ENCODE measurements around the gene MCL1. TPM values are rescaled to one million over a fixed set of nuclear protein-coding genes. Genes with fewer than 3 reads are reported as not detected.

MCL1 gene
- total RNA-seq, 2 donors from 2014 or later = 96.7 to 146 TPM

GRCh38 chr1:150550222-150551050 lies 29.0 kb downstream of the MCL1 start:
- peak; percentile 86 for DNase-seq (ENCODE audit: low spot score)
- H3K27ac ChIP-seq = peak overlapping the region; percentile 85 to 92
- H3K4me3 ChIP-seq = peak overlapping the region; percentile 64 to 65
- H3K36me3 ChIP-seq = peaks cover 18% of the 10 kb centered on the region
- no peaks in the 10 kb centered on the region for H3K9me3 ChIP-seq
- TF ChIP-seq CTCF (IDR thresholded peaks at IDR 0.05) = no peak
- no peaks in the 10 kb centered on the region for H3K27me3 ChIP-seq
- H3K4me1 ChIP-seq = peaks cover 0 to 53% of the 10 kb centered on the region in 2 donors

GRCh38 chr1:150549496-150550221 lies 29.8 kb downstream of the MCL1 start:
- peaks cover 10% of the 10 kb centered on the region for H3K36me3 ChIP-seq
- peak in 1 of 2 donors; percentile 10 for TF ChIP-seq CTCF (IDR thresholded peaks at IDR 0.05)
- H3K4me3 ChIP-seq = peak overlapping the region; percentile 64 to 65
- H3K4me1 ChIP-seq = peaks cover 0 to 53% of the 10 kb centered on the region in 2 donors
- H3K27me3 ChIP-seq = no peaks in the 10 kb centered on the region
- no peak for DNase-seq (ENCODE audit: low spot score)
- H3K27ac ChIP-seq = peak overlapping the region; percentile 85 to 92
- H3K9me3 ChIP-seq = no peaks in the 10 kb centered on the region

DNA sequence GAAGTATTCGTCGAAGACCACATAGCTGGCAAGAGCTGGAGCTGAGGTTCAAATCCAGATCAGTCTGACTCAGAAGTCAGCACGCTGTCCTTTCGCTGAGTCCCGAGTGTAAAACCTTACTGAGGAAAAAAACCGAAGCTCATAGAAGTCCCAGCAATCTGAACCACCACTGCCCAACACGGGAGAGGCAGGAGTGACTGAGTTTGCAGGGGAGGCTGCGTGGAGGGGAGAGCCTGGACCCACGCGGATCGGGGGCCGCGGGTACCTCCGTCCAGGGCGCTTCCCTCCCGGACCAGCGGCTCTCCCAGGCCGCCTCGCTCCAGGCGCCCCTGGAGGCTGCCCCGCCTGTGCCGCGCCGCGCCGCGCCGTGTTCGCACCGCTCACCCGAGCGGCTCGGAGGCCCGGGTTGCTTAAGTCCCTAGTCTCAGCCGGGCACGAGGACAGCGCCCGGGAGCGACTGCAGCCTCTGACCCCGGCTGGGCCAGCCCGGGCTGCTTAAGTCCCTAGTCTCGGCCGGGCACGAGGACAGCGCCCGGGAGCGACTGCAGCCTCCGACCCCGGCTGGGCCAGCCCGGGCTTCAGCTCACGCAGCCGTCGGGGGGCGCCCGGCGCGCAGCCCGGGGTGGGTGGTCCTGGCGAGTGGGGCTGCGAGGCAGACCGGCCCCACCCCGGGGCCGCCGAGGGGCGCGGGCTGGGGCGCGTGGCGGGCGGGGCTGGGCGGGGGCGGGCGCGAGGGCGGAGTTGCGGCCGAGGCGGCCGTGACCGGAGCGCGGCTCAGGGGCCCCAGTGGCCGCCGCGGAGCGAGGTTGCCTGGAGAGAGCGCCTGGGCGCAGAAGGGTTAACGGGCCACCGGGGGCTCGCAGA lies 30.5 kb downstream of the MCL1 start, which contains the start of gene ADAMTSL4:
ADAMTSL4 (plus strand) TSS at position 777 of the 864 bp plus-strand sequence. CDS start 2,881 bp downstream, outside the sequence.
- Histone ChIP-seq H3K27me3 (no peaks in the 10 kb centered on the region), H3K36me3 (peaks cover 2% of the 10 kb centered on the region), H3K4me3 (peak within 1 kb of the TSS; percentile 64 to 65), H3K9me3 (no peaks in the 10 kb centered on the region), H3K27ac (peak within 1 kb of the TSS; percentile 85 to 92), H3K4me1 (peaks cover 0 to 53% of the 10 kb centered on the region in 2 donors)
- no peak for DNase-seq (ENCODE audit: low spot score)
- TF ChIP-seq CTCF (IDR thresholded peaks at IDR 0.05) = peak in 1 of 2 donors; percentile 39

- Histone ChIP-seq H3K4me1 (peaks cover 0 to 49% of the 10 kb centered on the region in 2 donors), H3K4me3 (peak overlapping the region; percentile 64 to 65), H3K36me3 (no peaks in the 10 kb centered on the region), H3K9me3 (no peaks in the 10 kb centered on the region), H3K27me3 (no peaks in the 10 kb centered on the region), H3K27ac (peak overlapping the region; percentile 85 to 92)
- no peak for TF ChIP-seq CTCF (IDR thresholded peaks at IDR 0.05)
- no peak for DNase-seq (ENCODE audit: low spot score)
Observed at GRCh38 chr1:150548324-150548631, 31.1 kb downstream of the MCL1 start.

DNA sequence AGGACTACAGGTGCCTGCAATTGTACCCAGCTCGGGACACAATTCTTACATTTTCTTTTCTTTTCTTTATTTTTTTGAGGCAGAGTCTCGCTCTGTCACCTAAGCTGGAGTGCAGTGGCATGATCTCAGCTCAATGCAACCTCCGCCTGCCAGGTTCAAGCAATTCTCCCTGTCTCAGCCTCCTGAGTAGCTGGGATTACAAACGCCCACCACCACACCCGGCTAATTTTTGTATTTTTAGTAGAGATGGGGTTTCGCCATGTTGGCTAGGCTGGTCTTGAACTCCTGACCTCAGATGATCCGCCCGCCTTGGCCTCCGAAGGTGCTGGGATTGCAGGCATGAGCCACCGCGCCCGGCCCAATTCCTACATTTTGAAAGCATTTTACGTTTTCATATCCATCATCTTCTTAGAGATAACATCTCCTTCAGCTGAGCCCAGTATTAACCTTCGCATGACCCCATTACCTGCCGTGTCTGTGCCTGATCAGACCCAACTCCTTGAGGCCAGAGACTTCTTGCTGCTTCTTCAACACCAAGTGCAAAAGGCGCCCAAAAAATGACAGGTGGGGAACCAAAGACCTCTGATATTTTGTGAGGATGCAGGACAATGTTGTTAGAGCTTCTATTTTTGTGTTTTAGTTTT lies 33.0 kb downstream of the MCL1 start:
- DNase-seq (ENCODE audit: low spot score) = no peak
- TF ChIP-seq CTCF (IDR thresholded peaks at IDR 0.05) = no peak
- H3K9me3 ChIP-seq = no peaks in the 10 kb centered on the region
- H3K36me3 ChIP-seq = no peaks in the 10 kb centered on the region
- H3K27ac ChIP-seq = no peak overlapping the region
- no peaks in the 10 kb centered on the region for H3K27me3 ChIP-seq
- H3K4me3 ChIP-seq = no peak overlapping the region
- H3K4me1 ChIP-seq = peaks cover 0 to 30% of the 10 kb centered on the region in 2 donors
